HG02884 (cell line): ENCODE data around the gene SPATA20.

ENCODE experiments used
- ATAC-seq: cut with Tn5 transposase; IDR thresholded peaks from one replicate; pipeline ENCODE4 v1.9.1; 2021; ENCODE audit warnings: mild to moderate bottlenecking, moderate library complexity; ENCODE audit not compliant: unreplicated experiment

SPATA20 gene

DNA sequence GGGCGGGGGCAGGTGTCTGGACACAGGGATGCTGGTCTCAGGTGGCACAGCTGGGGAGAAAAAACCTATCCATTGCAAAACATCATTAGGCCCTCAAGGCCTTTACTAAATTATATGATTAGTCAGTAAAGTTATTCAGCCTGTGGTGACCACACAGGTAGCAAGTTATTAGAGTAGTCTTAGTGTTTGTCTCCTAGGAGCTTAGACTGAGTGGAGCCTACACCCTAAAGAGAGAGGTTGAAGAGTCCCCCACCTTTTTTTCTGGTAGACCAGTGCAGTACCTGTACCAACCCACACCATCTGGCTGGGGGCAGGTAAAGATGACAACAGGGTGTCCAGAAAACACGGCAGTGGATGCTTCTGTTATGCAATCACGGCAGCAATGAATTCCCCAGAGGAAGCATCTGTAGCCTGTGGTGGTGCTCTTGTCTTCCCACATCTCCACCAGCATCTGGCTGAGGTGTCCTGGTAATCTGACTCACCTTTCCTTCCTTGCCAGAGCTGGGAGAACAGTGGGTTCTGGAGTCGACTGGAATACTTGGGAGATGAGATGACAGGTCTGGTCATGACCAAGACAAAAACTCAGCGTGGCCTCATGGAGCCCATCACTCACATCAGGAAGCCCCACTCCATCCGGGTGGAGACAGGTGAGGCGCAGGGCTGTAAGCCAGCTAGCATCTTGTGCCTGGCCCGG, 27.7 kb upstream of the SPATA20 start:
- no peak for ATAC-seq

DNA sequence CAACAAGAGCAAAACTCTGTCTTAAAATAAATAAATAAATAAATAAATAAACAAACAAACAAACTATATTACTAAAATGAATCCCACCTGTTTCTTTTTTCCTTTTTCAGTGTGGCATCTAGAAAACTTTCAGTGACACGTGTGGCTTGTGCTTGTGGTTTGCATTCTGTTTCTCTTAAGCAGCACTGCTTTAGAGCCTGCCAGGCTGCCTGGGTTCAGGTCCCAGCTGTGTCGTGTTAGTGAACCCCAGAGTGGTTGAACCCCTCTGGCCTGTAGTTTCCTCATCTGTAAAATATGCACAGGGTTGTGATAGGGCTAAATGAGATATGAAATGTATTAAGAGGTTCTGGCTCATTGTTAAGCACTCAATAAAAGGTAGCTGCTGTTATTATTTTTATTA, 26.5 kb upstream of the SPATA20 start:
- no peak for ATAC-seq

DNA sequence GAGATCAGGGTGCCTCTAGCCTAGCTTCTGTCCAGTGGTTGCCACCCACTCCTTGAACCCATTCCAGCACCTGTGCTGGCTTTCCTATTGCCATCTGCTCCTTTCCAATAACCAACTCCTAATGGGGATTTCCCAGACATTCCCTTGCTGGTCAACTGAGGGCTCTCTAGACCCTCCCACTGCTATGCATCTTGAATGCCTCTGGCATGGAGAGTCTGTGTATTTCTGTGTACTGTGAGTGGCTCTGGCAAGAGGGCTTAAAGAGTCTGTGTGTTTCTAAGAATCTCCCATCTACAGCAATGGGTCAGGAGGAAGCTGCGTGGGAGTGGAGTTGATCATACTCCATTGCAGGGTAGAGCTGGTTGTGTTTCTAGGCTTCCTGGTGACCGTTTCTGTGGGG, 25.5 kb upstream of the SPATA20 start:
- no peak for ATAC-seq

DNA sequence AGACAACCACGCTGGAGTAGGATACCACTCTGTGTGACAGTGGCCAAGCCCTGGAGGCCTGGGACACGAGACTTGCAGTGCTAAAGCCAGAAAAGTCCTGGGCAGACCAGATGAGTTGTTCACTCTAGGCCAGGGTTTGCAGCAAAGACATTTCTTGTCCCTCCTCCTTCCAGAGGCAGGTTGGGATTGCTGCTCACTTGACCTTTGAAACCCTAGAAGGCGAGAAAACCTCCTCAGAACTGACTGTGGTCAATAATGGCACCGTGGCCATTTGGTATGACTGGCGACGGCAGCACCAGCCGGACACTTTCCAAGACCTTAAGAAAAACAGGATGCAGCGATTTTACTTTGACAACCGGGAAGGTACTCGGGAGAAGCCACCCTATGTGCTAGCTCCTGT, 24.2 kb upstream of the SPATA20 start:
- no peak for ATAC-seq

DNA sequence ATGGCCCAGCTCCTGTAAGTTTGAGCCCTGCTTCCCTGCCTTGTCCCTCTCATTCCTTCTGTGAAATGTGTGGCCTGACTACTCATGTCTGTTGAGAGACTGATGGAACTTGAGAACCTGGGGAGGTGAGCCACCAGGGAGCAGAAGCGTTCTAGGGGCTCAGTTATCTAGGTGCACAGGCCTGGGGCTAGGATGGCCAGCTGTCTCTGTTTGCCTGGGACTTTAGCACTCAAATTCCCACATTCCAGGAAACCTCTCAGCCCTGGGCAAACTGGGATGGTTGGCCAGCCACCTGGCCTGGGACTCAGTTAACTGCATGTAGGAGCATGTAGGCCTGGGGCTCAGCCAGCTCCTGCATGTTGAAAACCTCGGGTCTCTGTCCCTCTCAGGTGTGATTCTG, 23.8 kb upstream of the SPATA20 start:
- ATAC-seq, result no peak

DNA sequence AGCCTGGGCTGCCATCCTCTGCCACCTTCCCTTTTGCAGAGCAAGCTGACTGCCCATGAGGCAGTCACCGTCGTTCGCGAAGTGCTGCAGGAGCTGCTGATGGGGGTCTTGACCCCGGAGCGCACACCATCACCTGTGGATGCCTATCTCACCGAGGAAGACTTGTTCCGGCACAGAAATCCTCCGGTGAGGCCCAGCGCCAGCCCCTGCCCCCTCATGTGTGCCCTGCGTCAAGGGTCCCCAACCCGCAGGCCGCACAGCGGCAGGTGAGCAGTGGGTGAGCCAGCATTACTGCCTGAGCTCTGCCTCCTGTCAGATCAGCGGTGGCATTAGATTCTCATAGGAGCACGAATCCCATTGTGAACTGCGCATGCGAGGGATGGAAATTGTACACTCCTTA, 22.1 kb upstream of the SPATA20 start:
- ATAC-seq, result no peak

DNA sequence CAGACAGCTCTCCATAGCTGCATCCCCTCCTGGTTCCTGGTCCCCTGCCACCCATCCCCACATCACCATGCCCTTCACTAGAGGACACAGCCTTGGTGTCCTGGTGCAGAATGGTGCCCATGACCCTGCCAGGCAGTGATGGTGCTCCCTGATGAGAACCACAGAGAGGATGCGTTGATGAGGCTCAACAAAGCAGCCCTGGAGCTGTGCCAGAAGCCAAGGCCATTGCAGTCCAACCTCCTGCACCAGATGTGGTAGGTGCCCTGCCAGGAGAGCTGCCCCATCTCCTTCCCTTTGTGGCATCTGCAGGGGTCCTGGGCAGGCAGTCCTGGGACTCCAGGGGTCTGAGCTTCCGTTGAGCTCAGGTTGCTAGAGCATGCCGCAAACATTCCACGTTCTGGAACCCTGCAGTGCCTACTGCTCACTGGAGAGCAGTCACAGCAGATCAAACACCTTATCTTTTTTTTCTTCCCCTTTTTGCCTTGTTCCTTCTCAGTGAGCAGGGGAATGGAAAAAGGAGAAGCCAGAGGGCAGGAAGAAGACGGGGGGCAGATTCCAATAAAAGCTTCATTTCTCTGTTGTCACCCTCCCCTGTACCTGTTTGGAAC, 19.7 kb upstream of the SPATA20 start:
- no peak for ATAC-seq

DNA sequence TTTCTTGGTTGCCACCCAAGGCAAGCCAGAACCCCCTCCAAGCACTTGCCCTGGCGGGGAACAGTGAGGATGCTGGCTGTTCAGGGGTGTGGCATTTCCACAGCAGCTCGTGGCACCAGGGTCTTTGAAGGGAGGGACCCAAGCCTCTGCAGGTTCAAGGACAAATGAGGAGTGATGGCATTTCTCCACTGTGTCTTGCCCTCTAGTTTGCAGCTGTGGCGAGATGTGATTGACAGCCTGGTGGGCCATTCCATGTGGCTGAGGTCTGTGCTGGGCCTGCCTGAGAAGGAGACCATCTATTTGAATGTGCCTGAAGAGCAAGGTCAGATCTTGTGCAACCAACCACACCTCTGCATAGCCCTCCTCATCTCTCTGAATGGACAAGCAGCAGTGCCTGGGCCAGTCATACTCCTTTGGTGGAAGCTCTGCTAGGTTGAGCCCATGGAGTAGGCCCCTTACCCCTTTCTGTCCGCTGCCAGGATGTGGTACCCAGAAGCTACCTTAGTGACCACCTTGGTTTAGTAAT, 19.0 kb upstream of the SPATA20 start:
- ATAC-seq, result no peak

DNA sequence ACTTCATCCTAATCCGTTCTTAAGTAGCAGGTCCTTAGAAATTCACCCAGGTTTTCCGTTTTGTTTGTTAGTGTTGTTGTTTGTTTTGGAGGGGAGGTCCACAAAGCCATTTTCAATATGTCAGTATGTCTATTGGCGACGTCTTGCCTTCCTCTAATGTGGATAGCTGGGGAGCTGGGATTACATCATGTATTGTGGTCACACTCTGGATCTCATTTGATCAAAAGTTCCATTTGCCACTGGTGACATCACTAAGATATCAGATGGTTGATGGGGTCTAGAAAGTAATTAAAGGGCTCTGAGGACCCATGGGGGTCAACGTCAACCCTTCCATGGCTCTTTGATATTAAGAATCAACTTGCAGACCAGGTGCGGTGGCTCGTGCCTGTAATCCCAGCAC, 17.1 kb upstream of the SPATA20 start:
- ATAC-seq, result no peak

DNA sequence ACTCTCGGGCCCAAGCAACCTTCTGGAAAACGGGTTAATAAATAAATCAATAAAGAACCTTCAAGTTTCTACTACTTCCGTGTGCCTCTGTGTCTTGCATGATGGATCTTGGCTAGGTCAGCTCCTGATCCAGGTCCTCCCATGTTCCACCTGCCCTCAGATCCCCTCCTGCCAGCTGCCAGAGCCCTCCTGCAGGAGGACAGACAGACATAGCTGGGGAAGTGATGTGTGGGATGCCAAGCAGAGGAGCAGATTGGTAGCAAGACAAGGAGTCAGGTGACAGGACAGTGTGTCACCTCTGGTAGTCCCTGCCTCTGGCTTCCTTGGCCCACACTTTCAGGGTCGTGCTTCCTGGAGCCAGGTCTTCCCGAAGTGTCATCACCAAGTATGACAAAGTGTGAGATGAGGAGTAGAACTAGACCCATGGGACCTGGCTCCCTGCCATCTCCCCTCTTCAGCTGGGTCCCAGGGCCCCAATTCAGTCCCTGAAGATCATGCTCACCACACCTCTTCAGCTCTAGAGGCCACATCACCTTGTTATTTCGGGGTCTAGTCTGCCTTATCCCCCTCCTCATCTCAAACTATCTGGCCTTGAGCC, 15.4 kb upstream of the SPATA20 start:
- ATAC-seq, result no peak

DNA sequence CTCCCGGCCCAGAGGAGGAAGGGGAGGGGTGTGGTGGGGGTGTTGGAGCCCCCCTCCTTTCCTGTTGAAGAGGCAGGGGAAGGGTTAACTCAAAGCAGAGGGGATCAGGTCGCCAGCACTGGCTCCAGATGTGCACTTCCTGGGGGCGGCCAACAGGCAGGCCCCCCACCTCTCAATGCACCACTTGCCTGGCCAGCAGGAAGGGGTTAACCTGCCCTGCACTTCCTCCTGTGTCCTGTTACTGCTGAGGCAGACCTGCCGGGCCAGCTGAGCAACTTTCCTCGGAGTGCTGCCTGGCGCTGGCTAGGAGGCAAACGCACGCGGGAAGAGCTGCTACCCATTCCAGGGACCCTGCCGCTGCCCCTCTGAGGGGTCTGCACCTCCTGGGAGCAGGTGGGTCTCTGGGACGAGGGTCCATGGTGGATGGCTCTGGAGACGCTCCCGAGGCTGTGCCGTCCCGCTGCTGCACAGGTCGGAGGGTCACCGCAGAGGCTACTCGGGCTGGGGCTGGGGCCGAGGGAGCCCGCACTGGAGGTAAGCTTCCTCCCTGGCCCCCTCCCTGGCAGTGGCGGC, 14.4 kb upstream of the SPATA20 start, which contains the start of gene EPN3:
TSS of gene EPN3 (plus strand) at position 284 of the 573 bp plus-strand sequence. CDS start 3,822 bp downstream, outside the sequence.
- ATAC-seq, result no peak

DNA sequence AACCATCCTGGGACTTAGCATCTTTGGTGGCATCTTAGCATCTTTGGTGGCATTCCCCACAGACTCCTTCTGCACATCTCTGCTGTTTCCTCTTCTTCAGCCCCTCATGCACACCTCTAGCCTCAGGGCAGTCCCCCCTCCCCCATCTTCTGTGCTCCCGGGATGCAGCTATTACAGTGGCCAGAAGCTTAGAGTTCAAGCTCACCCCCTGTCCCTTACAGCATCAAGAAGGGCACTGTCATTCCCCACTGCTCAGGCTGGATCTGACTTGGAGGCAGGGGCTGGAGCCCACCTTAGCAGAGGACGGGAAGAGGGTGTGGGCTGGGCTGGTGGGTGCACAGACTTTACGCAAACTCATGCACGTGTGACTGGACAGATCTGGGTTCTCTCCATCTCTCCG, 13.8 kb upstream of the SPATA20 start:
- no peak for ATAC-seq

DNA sequence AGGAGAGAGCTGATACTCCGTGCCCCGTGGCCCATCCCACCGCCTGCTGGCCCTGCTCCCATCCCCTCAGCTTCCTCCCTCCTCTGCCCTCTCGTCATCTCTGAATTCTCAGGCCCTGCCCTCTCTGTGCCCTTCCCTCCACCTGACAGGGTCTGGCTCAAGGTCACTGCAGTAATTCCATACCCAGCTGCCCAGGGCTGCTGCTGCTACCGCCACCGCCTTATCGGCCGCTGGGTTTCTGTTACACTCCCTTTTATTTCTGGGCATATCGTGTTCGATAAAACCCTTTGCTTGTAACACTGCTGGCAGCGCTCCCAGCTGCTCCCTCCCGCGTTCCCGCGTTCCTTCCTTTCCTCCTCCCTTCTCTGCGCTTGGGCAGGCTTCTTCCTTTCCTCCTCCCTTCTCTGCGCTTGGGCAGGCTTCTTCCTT, 13.2 kb upstream of the SPATA20 start:
- ATAC-seq, result no peak

DNA sequence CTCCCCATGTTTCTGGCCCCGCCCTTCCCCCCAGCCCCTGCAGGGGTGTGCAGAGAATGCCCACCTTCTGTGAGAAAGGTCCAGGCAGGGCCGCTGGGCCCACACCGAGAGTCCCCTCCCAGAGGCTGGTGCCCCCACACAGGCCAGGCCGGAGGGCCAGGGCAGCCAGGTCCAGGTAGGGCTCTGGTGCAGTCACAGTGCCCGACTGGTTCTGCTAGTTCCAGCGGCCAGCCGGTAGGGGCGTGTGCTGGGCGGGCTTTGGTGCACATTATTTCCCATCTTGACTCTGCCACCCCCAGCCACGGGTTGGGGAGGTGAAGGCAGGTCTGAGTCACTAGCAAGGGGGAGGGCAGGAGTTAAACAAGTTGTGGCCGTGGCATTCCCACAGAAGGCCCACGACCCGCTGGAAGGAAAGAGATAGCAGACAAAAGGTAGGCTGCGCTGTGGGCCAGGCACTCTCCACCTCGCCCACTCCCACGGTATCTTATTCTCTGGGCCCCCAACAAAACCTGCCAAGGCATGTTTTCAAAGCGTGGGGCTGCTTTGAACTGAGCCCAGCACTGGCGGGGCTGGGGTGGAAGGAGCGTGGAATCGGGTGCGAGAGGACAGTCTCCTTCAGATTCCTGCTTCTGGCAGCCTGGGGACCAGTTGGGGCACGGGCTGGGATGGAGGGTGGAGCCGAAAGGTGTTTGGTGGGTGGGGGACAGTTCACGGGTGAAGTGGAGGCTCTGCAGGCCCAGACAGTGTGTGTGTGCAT, 12.6 kb upstream of the SPATA20 start:
- no peak for ATAC-seq

DNA sequence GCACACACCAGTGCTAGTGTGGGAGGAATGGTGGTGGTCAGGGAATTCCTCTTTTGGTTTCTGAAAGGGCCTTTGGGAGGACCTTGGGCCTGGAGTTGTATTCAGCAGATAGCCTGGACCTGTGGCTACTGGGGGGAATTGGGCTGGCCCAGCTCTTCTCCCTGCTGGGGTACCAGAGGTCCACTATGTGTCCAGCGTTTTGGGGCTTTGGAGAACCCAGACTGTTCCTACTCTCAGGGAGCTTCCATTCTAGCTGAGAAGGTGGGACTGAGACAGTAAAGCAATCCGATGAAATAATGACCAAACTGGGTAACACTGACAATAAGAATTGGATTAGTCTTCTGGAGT, 12.0 kb upstream of the SPATA20 start:
- no peak for ATAC-seq

DNA sequence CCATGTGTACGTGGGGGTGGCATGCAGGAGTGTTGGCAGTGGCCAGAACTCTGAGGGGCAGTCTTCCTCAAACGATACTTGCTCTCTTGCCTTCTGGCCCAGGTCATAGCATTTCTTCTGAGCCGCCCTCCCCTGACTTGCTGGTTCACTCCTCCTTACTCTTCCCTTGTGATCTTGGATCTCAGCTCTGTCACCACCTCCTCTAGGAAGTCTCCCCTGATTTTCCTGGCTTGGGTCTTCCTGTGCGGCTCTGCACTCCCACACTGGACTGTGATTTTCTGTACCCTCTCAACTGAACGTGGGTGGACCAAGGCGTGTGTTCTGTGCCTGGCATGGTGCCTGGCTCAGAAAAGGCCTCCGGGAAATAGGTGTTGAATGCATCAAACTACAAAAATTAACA, 11.6 kb upstream of the SPATA20 start:
- ATAC-seq, result no peak

DNA sequence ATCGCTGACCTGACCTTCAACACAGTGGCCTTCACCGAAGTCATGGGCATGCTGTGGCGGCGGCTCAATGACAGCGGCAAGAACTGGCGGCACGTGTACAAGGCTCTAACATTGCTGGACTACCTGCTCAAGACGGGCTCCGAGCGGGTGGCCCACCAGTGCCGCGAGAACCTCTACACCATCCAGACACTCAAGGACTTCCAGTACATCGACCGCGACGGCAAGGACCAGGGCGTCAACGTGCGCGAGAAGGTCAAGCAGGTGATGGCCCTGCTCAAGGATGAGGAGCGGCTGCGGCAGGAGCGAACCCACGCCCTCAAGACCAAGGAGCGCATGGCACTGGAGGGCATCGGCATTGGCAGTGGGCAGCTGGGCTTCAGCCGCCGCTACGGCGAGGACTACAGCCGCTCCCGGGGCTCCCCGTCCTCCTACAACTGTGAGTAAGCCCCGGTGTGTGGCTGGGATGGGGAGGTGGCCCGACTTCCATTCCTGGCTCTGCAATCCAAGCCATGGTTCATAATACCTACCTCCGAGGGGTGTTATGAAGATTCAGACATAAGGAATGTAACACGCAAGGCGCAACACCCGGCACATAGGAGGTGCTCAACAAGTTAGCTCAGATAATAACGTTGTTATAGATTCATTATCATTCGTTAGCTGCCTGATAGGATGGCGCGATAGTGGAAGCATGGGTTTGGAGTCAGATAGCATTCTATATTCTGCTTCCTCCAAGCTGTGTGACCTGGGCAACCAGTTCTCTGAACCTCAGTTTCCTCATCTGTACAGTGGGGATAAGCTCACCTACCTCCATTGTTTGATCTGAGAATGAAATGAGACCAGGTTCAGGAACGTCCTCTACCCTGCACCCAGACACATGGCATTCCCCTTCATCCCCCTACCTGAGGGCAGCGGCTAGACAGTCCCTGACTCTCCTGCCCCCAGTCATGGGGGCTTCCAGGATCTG, 10.0 kb upstream of the SPATA20 start:
- no peak for ATAC-seq

DNA sequence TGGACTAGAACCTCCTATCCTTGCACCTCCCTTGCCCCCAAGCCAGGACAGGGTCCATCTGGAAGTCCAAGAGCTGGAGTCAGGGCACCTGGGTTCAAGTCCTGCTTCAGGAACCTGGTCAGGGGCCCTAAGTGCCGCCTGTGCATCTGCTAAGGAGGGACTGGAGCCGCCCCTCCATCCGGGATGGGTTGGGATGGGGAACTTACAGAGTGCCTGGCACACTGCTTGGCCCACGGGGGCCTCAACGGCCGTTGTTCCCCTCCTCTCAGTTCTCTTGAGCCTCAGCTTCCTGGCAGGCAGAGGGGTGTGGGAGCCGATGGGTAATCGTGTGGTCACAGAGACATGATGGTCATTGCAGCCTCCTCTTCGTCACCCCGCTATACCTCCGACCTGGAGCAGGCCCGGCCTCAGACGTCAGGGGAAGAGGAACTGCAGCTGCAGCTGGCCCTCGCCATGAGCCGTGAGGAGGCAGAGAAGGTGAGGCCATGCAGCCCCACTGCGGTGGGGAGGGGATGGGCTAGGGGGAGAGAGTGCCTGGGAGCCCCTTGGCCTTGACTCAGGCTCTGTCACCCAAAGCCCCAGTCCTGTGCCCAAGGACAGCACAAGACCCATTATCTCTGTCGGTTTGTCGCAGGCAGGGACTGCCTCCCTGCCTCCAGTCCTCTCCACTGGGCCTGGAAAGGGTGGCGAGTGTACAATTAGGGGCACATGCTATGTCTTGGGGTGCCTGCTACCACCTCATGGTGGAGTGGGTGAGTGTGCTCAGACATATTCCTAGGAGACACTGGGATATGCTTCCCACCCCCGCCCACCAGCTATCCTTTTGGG, 9.0 kb upstream of the SPATA20 start:
- ATAC-seq, result no peak
